NCI-H2107 treated with DMSO at 0.1 percent for 48 hours (cell line): Measurements from ENCODE around the gene PPFIA3.
A peak's percentile ranks its signal among the peaks of the same experiment; 100 is the strongest.
"Not testable (repeated sequence)": the region's sequence is repeated elsewhere in the genome, so short reads cannot be mapped to it uniquely, and the experiment has no call there.

Experiments
- DNase-seq: peaks from one replicate; lab custom pipeline; 2025; ENCODE audit not compliant: unreplicated experiment; lab: John Stamatoyannopoulos, UW

PPFIA3 gene

DNA sequence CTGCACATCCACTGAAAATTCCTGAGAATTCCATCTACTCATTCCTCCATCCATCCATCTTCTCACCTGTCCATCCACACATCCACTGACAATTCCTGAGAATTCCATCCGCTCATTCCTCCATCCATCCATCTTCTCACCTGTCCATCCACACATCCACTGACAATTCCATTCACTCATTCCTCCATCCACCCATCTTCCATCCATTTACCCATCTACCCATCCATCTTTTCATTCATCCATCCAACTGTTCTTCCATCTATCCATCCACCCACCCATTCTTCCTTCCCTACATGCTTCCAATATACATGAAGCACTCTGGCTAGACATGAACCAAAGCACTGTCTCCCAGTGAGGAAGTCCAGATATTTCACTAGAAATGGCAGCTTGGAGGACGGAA is 53.9 kb downstream of the PPFIA3 start:
- DNase-seq, result no peak

GRCh38 chr19:49180659-49181058 is 61.3 kb downstream of the PPFIA3 start:
- DNase-seq, result no peak

DNA sequence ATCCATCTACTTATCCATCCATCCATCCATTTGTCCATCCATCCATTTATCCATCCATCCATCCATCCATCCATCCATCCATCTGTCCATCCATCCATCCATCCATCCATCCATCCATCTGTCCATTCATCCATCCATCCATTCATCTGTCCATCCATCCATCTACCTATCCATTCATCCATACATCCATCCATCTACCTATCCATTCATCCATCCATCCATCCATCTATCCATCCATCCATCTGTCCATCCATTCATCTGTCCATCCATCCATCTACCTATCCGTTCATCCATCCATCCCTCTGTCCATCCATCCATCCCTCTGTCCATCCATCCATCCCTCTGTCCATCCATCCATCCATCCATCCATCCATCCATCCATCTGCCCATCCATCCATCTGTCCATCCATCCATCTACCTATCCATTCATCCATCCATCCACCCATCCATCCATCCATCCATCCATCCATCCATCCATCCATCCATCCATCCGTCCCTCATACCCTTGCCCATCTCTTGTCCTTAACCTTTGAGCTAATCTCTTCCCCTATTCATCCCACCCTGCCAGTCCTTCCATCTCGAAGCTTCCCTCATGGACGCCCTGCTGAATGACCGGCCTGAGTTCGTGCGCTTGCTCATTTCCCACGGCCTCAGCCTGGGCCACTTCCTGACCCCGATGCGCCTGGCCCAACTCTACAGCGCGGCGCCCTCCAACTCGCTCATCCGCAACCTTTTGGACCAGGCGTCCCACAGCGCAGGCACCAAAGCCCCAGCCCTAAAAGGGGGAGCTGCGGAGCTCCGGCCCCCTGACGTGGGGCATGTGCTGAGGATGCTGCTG is 62.9 kb downstream of the PPFIA3 start:
- not testable (repeated sequence) for DNase-seq

- DNase-seq, result no peak
Measured at GRCh38 chr19:49182848-49183375, 63.6 kb downstream of the PPFIA3 start.

DNA sequence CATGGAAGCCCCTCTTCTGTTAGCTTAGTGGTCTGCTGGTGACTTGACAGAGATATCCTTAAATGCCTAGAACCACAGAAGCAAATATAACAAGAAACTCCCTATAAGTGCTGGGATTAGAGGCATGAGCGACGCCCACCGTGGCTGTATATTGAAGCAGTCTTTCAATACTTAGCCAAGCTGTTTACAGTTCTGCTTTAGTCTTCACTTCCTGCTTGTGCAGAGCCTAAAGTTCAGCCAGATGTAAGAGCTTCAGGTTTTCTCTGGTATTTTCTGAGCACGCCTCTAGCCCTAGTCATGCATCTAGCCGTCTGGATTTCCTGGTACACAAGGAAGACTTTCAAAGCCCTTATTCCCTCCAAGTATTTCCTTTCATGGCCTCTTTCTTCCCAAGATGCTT is 66.8 kb downstream of the PPFIA3 start:
- no peak for DNase-seq

- no peak for DNase-seq
Measured at GRCh38 chr19:49188626-49189200, 69.4 kb downstream of the PPFIA3 start.

DNA sequence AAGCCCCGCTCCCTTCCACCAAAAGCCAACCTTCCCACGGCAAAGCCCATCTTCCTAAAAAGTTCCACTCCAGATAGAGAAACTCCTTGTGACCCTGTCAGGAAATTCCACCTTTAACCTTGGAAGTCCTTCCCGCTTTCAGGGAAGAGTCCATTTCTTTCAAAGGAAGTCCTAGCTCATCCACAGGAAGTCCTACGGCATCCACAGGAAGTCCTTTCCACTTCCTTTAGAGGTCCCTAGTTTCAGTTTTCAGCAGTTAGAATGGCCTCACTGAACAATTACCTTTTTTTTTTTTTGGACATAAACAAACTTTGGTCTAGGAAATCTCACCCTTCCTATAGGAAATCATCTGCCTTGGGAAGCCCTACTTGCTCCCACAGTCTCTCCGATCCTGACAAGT is 69.9 kb downstream of the PPFIA3 start:
- no peak for DNase-seq

DNA sequence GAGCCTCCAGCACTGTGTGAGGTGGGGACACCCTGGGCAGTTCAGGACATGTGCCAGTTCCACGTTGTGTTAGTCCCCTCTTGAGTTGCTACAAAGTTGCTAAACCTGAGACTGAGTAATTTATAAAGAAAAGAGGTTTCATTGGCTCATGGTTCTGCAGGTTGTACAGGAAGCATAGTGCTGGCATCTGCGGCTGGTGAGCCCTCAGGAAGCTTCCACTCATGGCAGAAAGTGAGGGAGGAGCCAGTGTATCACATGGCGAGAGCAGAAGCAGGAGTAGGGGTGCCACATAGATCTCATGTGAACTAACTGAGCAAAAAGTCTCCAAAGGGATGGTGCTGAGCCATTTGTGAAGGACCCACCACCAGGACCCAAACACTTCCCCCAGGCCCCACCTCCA is 71.4 kb downstream of the PPFIA3 start:
- DNase-seq, result no peak

DNA sequence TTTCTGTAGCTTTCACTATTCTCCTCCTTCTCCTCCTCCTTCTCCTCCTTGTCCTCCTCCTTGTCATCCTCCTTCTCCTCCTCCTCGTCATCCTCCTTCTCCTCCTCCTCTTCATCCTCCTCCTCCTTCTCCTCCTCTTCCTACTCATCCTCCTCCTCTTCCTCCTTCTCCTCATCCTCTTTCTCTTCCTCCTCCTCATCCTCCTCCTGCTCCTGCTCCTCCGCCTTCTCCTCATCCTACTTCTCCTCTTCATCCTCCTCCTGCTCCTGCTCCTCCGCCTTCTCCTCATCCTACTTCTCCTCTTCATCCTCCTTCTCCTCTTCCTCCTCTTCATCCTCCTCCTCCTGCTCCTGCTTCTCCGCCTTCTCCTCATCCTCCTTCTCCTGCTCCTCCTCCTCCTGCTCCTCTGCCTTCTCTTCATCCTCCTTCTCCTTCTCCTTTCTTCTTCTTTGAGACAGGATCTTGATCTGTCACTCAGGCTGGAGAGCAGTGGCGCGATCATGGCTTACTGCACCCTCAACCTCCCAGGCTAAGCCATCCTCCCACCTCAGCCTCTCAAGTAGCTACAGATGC is 74.6 kb downstream of the PPFIA3 start:
- DNase-seq, result no peak

DNA sequence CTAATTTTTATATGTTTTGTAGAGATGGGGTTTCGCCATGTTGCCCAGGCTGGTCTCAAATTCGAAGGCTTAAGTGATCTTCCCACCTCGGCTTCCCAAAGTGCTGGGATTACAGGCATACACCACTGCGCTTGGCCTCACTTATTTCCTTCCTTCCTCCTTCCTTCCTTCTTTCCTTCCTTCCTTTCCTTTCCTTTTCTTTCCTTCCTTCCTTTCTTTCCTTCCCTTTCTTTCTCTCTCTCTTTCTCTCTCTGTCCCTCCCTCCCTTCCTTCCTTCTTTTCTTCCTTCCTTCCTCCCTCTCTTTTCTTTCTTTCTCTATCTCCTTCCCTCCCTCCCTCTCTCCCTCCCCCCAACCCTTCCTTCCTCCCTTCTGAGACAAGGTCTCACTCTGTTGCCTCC is 75.1 kb downstream of the PPFIA3 start:
- DNase-seq, result no peak

GRCh38 chr19:49196527-49197240 is 77.3 kb downstream of the PPFIA3 start:
- peak; percentile 6 for DNase-seq

DNA sequence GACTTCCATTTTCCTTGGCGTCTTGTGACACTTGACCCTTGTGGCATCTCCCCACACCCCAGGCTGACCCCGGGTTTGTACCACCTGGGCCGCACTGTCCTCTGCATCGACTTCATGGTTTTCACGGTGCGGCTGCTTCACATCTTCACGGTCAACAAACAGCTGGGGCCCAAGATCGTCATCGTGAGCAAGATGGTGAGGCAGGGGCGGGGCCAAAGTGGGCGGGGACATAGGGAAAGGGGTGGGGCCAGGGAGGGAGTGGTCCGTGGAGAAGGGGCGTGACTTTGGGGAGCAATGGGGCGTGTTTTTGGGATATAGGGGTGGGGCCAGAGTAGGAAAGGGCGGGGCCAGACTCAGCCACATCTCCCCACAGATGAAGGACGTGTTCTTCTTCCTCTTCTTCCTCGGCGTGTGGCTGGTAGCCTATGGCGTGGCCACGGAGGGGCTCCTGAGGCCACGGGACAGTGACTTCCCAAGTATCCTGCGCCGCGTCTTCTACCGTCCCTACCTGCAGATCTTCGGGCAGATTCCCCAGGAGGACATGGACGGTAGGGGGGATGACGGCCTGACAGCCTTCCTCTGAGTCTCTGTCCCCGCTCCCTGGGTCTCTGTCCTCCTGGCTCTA is 81.0 kb downstream of the PPFIA3 start:
- no peak for DNase-seq
